GM12873 (cell line): Measurements from ENCODE around the gene LHX2.

ENCODE experiments used
- TF ChIP-seq, protein P1 (sequence below): IDR thresholded peaks from 2 replicates; pipeline ENCODE4 v1.5.1; 2012; ENCODE audit warnings: low read depth, mild to moderate bottlenecking, moderate library complexity, low read length, control low read depth; ENCODE audit not compliant: insufficient read depth; ENCODE audit errors: missing control alignments

The LHX2 gene

DNA sequence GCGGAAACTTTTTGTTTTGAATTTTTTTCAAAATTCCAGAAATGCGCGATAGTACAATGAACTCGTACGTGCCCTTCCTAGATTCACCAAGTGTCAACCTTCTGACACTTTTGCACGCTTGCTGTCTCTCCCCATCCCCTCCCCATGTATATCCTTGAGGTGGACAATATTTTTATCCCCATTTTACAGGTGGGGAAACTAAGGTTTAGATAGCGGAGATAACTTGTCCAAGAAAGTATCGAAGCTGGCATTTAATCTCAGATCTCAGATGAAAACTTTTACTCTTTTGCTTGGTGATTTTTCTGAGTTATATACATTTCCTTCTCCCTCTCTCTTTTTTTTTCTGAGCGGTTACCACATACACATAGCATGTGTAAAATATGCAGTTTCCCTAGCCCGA is 34.6 kb downstream of the LHX2 start:
- TF ChIP-seq, protein P1, sequence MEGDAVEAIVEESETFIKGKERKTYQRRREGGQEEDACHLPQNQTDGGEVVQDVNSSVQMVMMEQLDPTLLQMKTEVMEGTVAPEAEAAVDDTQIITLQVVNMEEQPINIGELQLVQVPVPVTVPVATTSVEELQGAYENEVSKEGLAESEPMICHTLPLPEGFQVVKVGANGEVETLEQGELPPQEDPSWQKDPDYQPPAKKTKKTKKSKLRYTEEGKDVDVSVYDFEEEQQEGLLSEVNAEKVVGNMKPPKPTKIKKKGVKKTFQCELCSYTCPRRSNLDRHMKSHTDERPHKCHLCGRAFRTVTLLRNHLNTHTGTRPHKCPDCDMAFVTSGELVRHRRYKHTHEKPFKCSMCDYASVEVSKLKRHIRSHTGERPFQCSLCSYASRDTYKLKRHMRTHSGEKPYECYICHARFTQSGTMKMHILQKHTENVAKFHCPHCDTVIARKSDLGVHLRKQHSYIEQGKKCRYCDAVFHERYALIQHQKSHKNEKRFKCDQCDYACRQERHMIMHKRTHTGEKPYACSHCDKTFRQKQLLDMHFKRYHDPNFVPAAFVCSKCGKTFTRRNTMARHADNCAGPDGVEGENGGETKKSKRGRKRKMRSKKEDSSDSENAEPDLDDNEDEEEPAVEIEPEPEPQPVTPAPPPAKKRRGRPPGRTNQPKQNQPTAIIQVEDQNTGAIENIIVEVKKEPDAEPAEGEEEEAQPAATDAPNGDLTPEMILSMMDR, result no peak

DNA sequence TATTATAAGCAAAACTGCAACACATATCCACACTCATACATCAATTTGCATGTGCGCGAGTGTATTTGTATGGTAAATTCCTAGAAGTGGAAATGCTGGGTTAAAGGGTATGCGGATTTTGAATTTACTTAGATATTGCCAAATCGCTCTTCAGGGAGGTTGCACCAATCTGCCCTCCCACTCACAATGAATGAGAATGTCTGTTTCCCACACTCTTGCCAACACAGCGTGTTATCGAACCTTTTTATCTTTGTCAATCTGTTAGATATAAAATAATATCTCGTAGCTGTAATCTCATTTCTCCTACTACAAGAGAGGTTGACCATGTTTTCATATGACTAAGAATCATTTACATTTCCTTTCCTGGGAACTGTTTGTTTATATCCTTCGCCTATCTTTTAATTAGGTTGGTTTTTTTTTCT is 35.7 kb downstream of the LHX2 start:
- TF ChIP-seq, protein P1, result no peak

DNA sequence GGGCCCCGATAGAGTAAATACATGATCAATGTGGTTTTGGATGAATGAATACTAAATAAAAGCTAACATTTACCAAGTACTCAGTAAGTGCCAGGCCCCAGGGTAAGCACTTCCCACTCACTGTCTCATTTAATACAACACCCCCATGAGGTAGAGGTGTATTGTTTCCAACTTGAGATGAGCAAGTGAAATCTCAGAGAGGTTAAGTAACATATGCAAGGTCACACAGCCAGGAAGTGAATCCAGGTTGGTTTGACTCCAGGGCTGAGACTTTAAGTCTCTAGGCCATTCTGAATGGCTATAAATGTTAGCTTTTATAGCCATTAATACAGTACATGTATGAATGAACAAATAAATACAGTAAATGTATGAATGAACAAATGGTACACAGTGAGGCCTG is 39.4 kb downstream of the LHX2 start:
- TF ChIP-seq, protein P1, result no peak

- TF ChIP-seq, protein P1, result no peak
These were observed 40.8 kb downstream of the LHX2 start for GRCh38 chr9:124052401-124052800.

- TF ChIP-seq, protein P1, result peak; percentile 30
These were observed 43.1 kb downstream of the LHX2 start for GRCh38 chr9:124054582-124055227.

GRCh38 chr9:124060844-124061605 is 49.5 kb downstream of the LHX2 start:
- TF ChIP-seq, protein P1, result no peak

- TF ChIP-seq, protein P1, result peak; percentile 69
These were observed 50.6 kb downstream of the LHX2 start for GRCh38 chr9:124062172-124062571.
